ENCODE results near the gene NAALADL2.
A peak's percentile ranks its signal among the peaks of the same experiment; 100 is the strongest.

Gene NAALADL2

GRCh38 chr3:175384569-175384968, 525.4 kb downstream of the NAALADL2 start:
- ChIA-PET POLR2A (no interaction called here), CTCF (no interaction called here)
- no peak overlapping the region for H3K4me3 ChIP-seq (ENCODE audit: control insufficient read depth in 1 of 7, extremely low read depth in 1 of 7, insufficient read depth in 4 of 7, low read depth in 2 of 7, low read length in 6 of 7)
- no peak for DNase-seq
- H3K27me3 ChIP-seq (replicated peaks in 2 of 5; ENCODE audit: control insufficient read depth in 4 of 5, insufficient read depth in 5 of 5, low read length in 4 of 5): no peaks in the 10 kb centered on the region
- H3K4me1 ChIP-seq (ENCODE audit: control extremely low read depth in 1 of 4, control insufficient read depth in 4 of 4, insufficient read depth in 4 of 4, low read length in 3 of 4): no peaks in the 10 kb centered on the region
- H3K27ac ChIP-seq (ENCODE audit: insufficient read depth in 1 of 2, low read depth in 1 of 2, low read length in 2 of 2, poor library complexity in 1 of 2, severe bottlenecking in 2 of 2): no peak overlapping the region
- no peaks in the 10 kb centered on the region for H3K9me3 ChIP-seq (ENCODE audit: control extremely low read depth in 1 of 5, control insufficient read depth in 4 of 5, insufficient read depth in 2 of 5, low read depth in 1 of 5, low read length in 4 of 5)
- no peaks in the 10 kb centered on the region for H3K36me3 ChIP-seq (ENCODE audit: control insufficient read depth in 4 of 4, insufficient read depth in 4 of 4, low read length in 3 of 4)

GRCh38 chr3:175386630-175387029, 527.5 kb downstream of the NAALADL2 start:
- H3K36me3 ChIP-seq (ENCODE audit: control insufficient read depth in 4 of 4, insufficient read depth in 4 of 4, low read length in 3 of 4): no peaks in the 10 kb centered on the region
- 100% methylated on average over 3 of the region's 3 CpGs for WGBS (ENCODE audit: insufficient coverage)
- H3K4me1 ChIP-seq (ENCODE audit: control extremely low read depth in 1 of 4, control insufficient read depth in 4 of 4, insufficient read depth in 4 of 4, low read length in 3 of 4): peaks cover 0 to 8% (median 0%) of the 10 kb centered on the region in 4 experiments
- DNase-seq: peak in 1 of 3 donors; percentile 2
- CTCF ChIA-PET: interaction anchor here (0.7 kb wide), 1 partner anchor 22 kb away, joined by 3 read pairs; no protein-coding TSS in a partner anchor
- POLR2A ChIA-PET: no interaction called here
- no peak overlapping the region for H3K27ac ChIP-seq (ENCODE audit: insufficient read depth in 1 of 2, low read depth in 1 of 2, low read length in 2 of 2, poor library complexity in 1 of 2, severe bottlenecking in 2 of 2)
- H3K4me3 ChIP-seq (ENCODE audit: control insufficient read depth in 1 of 7, extremely low read depth in 1 of 7, insufficient read depth in 4 of 7, low read depth in 2 of 7, low read length in 6 of 7): no peak overlapping the region
- H3K27me3 ChIP-seq (replicated peaks in 2 of 5; ENCODE audit: control insufficient read depth in 4 of 5, insufficient read depth in 5 of 5, low read length in 4 of 5): no peaks in the 10 kb centered on the region
- H3K9me3 ChIP-seq (ENCODE audit: control extremely low read depth in 1 of 5, control insufficient read depth in 4 of 5, insufficient read depth in 2 of 5, low read depth in 1 of 5, low read length in 4 of 5): no peaks in the 10 kb centered on the region

GRCh38 chr3:175389560-175389959, 530.4 kb downstream of the NAALADL2 start:
- H3K9me3 ChIP-seq (ENCODE audit: control extremely low read depth in 1 of 5, control insufficient read depth in 4 of 5, insufficient read depth in 2 of 5, low read depth in 1 of 5, low read length in 4 of 5): no peaks in the 10 kb centered on the region
- no peak overlapping the region for H3K27ac ChIP-seq (ENCODE audit: insufficient read depth in 1 of 2, low read depth in 1 of 2, low read length in 2 of 2, poor library complexity in 1 of 2, severe bottlenecking in 2 of 2)
- no CpG with 5 or more reads among the region's 1 CpG for whole genome bisulfite sequencing (ENCODE audit: insufficient coverage)
- no peaks in the 10 kb centered on the region for H3K36me3 ChIP-seq (ENCODE audit: control insufficient read depth in 4 of 4, insufficient read depth in 4 of 4, low read length in 3 of 4)
- CTCF ChIA-PET: no interaction called here
- H3K27me3 ChIP-seq (replicated peaks in 2 of 5; ENCODE audit: control insufficient read depth in 4 of 5, insufficient read depth in 5 of 5, low read length in 4 of 5): no peaks in the 10 kb centered on the region
- H3K4me1 ChIP-seq (ENCODE audit: control extremely low read depth in 1 of 4, control insufficient read depth in 4 of 4, insufficient read depth in 4 of 4, low read length in 3 of 4): peaks cover 0 to 8% (median 0%) of the 10 kb centered on the region in 4 experiments
- no peak for DNase-seq
- H3K4me3 ChIP-seq (ENCODE audit: control insufficient read depth in 1 of 7, extremely low read depth in 1 of 7, insufficient read depth in 4 of 7, low read depth in 2 of 7, low read length in 6 of 7): no peak overlapping the region
- POLR2A ChIA-PET: no interaction called here

DNA sequence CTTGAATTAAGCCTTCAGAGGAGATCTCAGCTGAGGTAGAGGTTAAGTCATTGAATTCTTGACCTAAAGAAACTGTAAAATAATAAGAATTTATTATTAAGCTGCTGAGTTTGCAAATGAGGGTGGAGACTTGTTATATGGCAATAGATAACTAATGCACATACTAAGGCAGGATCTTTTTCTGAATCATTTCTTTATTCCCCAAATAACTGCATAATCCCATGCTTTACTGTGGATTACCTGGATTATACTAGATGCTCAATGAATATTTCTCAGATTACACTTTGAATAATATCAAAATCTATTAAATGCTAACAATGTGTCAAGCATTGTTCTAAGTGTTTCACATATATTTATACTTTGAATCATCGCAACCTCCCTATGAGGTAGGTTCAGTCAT, 532.5 kb downstream of the NAALADL2 start:
- ChIA-PET CTCF (no interaction called here), POLR2A (no interaction called here)
- Histone ChIP-seq H3K4me3 (ENCODE audit: control insufficient read depth in 1 of 7, extremely low read depth in 1 of 7, insufficient read depth in 4 of 7, low read depth in 2 of 7, low read length in 6 of 7) (no peak overlapping the region), H3K36me3 (ENCODE audit: control insufficient read depth in 4 of 4, insufficient read depth in 4 of 4, low read length in 3 of 4) (no peaks in the 10 kb centered on the region), H3K9me3 (ENCODE audit: control extremely low read depth in 1 of 5, control insufficient read depth in 4 of 5, insufficient read depth in 2 of 5, low read depth in 1 of 5, low read length in 4 of 5) (peaks cover 0 to 3% (median 0%) of the 10 kb centered on the region in 5 experiments), H3K27me3 (replicated peaks in 2 of 5; ENCODE audit: control insufficient read depth in 4 of 5, insufficient read depth in 5 of 5, low read length in 4 of 5) (no peaks in the 10 kb centered on the region), H3K4me1 (ENCODE audit: control extremely low read depth in 1 of 4, control insufficient read depth in 4 of 4, insufficient read depth in 4 of 4, low read length in 3 of 4) (peaks cover 0 to 8% (median 0%) of the 10 kb centered on the region in 4 experiments), H3K27ac (ENCODE audit: insufficient read depth in 1 of 2, low read depth in 1 of 2, low read length in 2 of 2, poor library complexity in 1 of 2, severe bottlenecking in 2 of 2) (no peak overlapping the region)
- WGBS (ENCODE audit: insufficient coverage): no CpG with 5 or more reads among the region's 1 CpG
- no peak for DNase-seq

GRCh38 chr3:175392653-175393052, 533.5 kb downstream of the NAALADL2 start:
- Histone ChIP-seq H3K4me3 (ENCODE audit: control insufficient read depth in 1 of 7, extremely low read depth in 1 of 7, insufficient read depth in 4 of 7, low read depth in 2 of 7, low read length in 6 of 7) (no peak overlapping the region), H3K36me3 (ENCODE audit: control insufficient read depth in 4 of 4, insufficient read depth in 4 of 4, low read length in 3 of 4) (no peaks in the 10 kb centered on the region), H3K27ac (ENCODE audit: insufficient read depth in 1 of 2, low read depth in 1 of 2, low read length in 2 of 2, poor library complexity in 1 of 2, severe bottlenecking in 2 of 2) (no peak overlapping the region), H3K27me3 (replicated peaks in 2 of 5; ENCODE audit: control insufficient read depth in 4 of 5, insufficient read depth in 5 of 5, low read length in 4 of 5) (no peaks in the 10 kb centered on the region), H3K9me3 (ENCODE audit: control extremely low read depth in 1 of 5, control insufficient read depth in 4 of 5, insufficient read depth in 2 of 5, low read depth in 1 of 5, low read length in 4 of 5) (peaks cover 0 to 5% (median 0%) of the 10 kb centered on the region in 5 experiments), H3K4me1 (ENCODE audit: control extremely low read depth in 1 of 4, control insufficient read depth in 4 of 4, insufficient read depth in 4 of 4, low read length in 3 of 4) (peaks cover 0 to 8% (median 0%) of the 10 kb centered on the region in 4 experiments)
- DNase-seq: peak in 2 of 3 donors; percentile 4 to 32
- ChIA-PET POLR2A (no interaction called here), CTCF (no interaction called here)
- 28% methylated on average over 2 of the region's 4 CpGs for WGBS (ENCODE audit: insufficient coverage)

DNA sequence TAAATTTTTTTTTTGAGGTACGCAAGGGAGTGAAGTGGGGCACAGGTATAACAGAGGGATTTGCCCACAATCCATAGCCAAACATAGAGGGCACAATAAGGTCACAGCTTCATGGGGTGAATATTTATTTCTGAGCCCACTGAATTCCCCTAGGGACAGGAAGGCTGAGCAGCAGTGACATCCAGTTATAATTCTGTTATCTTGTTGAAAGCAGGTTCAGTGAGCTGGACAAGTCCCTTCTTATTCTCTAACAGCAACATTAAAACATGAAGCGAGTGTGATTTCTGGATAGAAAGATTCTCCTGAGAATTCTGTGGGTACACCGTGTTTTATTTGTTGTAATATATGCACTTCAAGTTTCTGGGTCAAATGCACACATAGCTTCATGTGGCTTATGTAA, 538.2 kb downstream of the NAALADL2 start:
- DNase-seq: no peak
- Histone ChIP-seq H3K4me3 (ENCODE audit: control insufficient read depth in 1 of 7, extremely low read depth in 1 of 7, insufficient read depth in 4 of 7, low read depth in 2 of 7, low read length in 6 of 7) (no peak overlapping the region), H3K9me3 (ENCODE audit: control extremely low read depth in 1 of 5, control insufficient read depth in 4 of 5, insufficient read depth in 2 of 5, low read depth in 1 of 5, low read length in 4 of 5) (peaks cover 0 to 5% (median 0%) of the 10 kb centered on the region in 5 experiments), H3K36me3 (ENCODE audit: control insufficient read depth in 4 of 4, insufficient read depth in 4 of 4, low read length in 3 of 4) (no peaks in the 10 kb centered on the region), H3K27ac (ENCODE audit: insufficient read depth in 1 of 2, low read depth in 1 of 2, low read length in 2 of 2, poor library complexity in 1 of 2, severe bottlenecking in 2 of 2) (no peak overlapping the region), H3K27me3 (replicated peaks in 2 of 5; ENCODE audit: control insufficient read depth in 4 of 5, insufficient read depth in 5 of 5, low read length in 4 of 5) (no peaks in the 10 kb centered on the region), H3K4me1 (ENCODE audit: control extremely low read depth in 1 of 4, control insufficient read depth in 4 of 4, insufficient read depth in 4 of 4, low read length in 3 of 4) (no peaks in the 10 kb centered on the region)
- ChIA-PET POLR2A (no interaction called here), CTCF (no interaction called here)
- WGBS (ENCODE audit: insufficient coverage): 100% methylated on average over 1 of the region's 3 CpGs

DNA sequence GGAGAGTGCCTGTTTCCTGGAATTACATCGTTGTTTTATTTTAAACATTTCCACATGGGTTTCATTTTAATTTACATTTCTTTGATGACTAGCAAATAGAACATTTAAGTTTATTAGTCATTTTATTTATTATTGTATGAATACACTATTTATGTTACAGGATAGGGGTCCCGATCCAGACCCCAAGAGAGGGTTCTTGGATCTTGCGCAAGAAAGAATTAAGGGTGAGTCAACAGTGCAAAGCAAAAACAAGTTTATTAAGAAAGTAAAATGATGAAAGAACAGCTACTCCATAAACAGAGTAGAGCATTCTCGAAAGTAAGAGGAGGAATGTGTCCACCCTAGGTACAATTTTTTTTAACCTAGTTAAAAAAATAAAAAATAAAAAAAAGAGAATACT, 539.5 kb downstream of the NAALADL2 start:
- ChIA-PET CTCF (no interaction called here), POLR2A (no interaction called here)
- Histone ChIP-seq H3K36me3 (ENCODE audit: control insufficient read depth in 4 of 4, insufficient read depth in 4 of 4, low read length in 3 of 4) (no peaks in the 10 kb centered on the region), H3K4me1 (ENCODE audit: control extremely low read depth in 1 of 4, control insufficient read depth in 4 of 4, insufficient read depth in 4 of 4, low read length in 3 of 4) (no peaks in the 10 kb centered on the region), H3K27me3 (replicated peaks in 2 of 5; ENCODE audit: control insufficient read depth in 4 of 5, insufficient read depth in 5 of 5, low read length in 4 of 5) (no peaks in the 10 kb centered on the region), H3K4me3 (ENCODE audit: control insufficient read depth in 1 of 7, extremely low read depth in 1 of 7, insufficient read depth in 4 of 7, low read depth in 2 of 7, low read length in 6 of 7) (no peak overlapping the region), H3K27ac (ENCODE audit: insufficient read depth in 1 of 2, low read depth in 1 of 2, low read length in 2 of 2, poor library complexity in 1 of 2, severe bottlenecking in 2 of 2) (no peak overlapping the region), H3K9me3 (ENCODE audit: control extremely low read depth in 1 of 5, control insufficient read depth in 4 of 5, insufficient read depth in 2 of 5, low read depth in 1 of 5, low read length in 4 of 5) (peaks cover 0 to 5% (median 0%) of the 10 kb centered on the region in 5 experiments)
- no peak for DNase-seq
- WGBS (ENCODE audit: insufficient coverage): 100% methylated on average over 1 of the region's 4 CpGs

All from common myeloid progenitor, CD34-positive (primary cell).